Iris pigment epithelial cell (primary cell): ENCODE results near the gene EVC2.
A peak's percentile ranks its signal among the peaks of the same experiment; 100 is the strongest.
"Not testable (repeated sequence)": the region's sequence is repeated elsewhere in the genome, so short reads cannot be mapped to it uniquely, and the experiment has no call there.

ENCODE experiments used
- DNase-seq: peaks from one replicate; pipeline ENCODE4 v3.0.0-alpha.2; 2011; ENCODE audit warnings: low read depth

The EVC2 gene

GRCh38 chr4:5629542-5629941 lies 78.8 kb downstream of the EVC2 start:
- DNase-seq: no peak

- DNase-seq: no peak
These were observed 81.4 kb downstream of the EVC2 start for GRCh38 chr4:5626913-5627312.

GRCh38 chr4:5622596-5622995 lies 85.8 kb downstream of the EVC2 start:
- DNase-seq: no peak

- DNase-seq: peak; percentile 77
These were observed 88.3 kb downstream of the EVC2 start for GRCh38 chr4:5619913-5620625.

GRCh38 chr4:5618051-5618960 lies 90.1 kb downstream of the EVC2 start:
- DNase-seq: no peak

- no peak for DNase-seq
These were observed 91.9 kb downstream of the EVC2 start for GRCh38 chr4:5616331-5616950.

- DNase-seq: no peak
These were observed 92.8 kb downstream of the EVC2 start for GRCh38 chr4:5615496-5616075.

GRCh38 chr4:5611750-5612149 lies 96.6 kb downstream of the EVC2 start:
- peak; percentile 50 for DNase-seq

- DNase-seq: no peak
These were observed 98.9 kb downstream of the EVC2 start for GRCh38 chr4:5609306-5610007.

GRCh38 chr4:5593828-5594227 lies 114.5 kb downstream of the EVC2 start:
- not testable (repeated sequence) for DNase-seq

- DNase-seq: no peak
These were observed 116.1 kb downstream of the EVC2 start for GRCh38 chr4:5592272-5592671.

GRCh38 chr4:5589495-5589894 lies 118.9 kb downstream of the EVC2 start:
- DNase-seq: no peak

- no peak for DNase-seq
These were observed 120.3 kb downstream of the EVC2 start for GRCh38 chr4:5588046-5588445.

- no peak for DNase-seq
These were observed 132.4 kb downstream of the EVC2 start for GRCh38 chr4:5575941-5576340.

- no peak for DNase-seq
These were observed 134.0 kb downstream of the EVC2 start for GRCh38 chr4:5574386-5574785.

- DNase-seq: no peak
These were observed 134.4 kb downstream of the EVC2 start for GRCh38 chr4:5573965-5574364.

GRCh38 chr4:5572751-5573150 lies 135.6 kb downstream of the EVC2 start:
- no peak for DNase-seq

GRCh38 chr4:5572114-5572513 lies 136.2 kb downstream of the EVC2 start:
- peak; percentile 14 for DNase-seq

GRCh38 chr4:5571646-5572045 lies 136.7 kb downstream of the EVC2 start:
- no peak for DNase-seq

- no peak for DNase-seq
These were observed 138.9 kb downstream of the EVC2 start for GRCh38 chr4:5569451-5569850.

- no peak for DNase-seq
These were observed 139.4 kb downstream of the EVC2 start for GRCh38 chr4:5568931-5569330.

- DNase-seq: no peak
These were observed 140.0 kb downstream of the EVC2 start for GRCh38 chr4:5568336-5568735.
